ENCODE data around the gene B3GNT7.
"Not testable (repeated sequence)": the region's sequence is repeated elsewhere in the genome, so short reads cannot be mapped to it uniquely, and the experiment has no call there.

Gene B3GNT7

GRCh38 chr2:231386446-231386845 is 9.1 kb upstream of the B3GNT7 start:
- no peak for DNase-seq

DNA sequence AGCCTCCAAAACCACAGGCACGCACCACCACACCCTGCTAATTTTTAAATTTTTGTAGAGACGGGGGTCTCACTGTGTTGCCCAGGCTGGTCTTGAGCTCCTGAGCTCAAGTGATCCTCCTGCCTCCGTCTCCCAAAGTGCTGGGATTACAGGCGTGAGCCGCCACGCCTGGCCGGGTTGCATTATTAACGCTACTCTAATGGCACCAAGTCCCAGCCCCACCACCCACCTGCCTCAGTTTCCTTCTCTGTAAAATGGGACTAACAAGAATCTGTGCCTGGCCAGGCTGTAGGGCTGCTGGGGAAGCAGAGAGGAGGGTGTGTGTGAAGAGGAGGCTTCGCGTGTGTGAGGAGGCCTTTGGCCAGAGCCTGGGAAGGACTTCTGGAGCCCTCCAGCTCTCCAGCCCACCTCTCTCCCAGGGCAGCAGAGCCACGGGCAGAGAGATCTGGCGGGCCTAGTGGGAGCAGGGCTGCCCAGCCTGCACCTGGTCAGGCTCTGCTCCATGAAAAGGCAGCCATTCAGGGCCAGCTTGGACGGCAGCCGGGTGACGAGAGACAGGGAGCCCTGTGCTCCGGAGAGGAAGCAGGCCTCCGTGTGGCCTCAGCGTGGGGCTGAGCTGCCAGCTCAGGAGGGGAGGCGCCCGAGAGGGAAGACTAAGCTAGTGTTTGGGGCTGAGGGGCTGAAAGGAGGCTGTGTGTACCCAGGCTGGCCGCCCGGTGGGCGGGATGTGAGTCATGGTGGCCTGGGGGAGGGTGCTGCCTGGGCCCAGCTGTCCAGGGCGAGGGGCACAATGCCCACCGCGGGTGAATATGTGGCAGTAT is 7.4 kb upstream of the B3GNT7 start:
- DNase-seq: no peak

DNA sequence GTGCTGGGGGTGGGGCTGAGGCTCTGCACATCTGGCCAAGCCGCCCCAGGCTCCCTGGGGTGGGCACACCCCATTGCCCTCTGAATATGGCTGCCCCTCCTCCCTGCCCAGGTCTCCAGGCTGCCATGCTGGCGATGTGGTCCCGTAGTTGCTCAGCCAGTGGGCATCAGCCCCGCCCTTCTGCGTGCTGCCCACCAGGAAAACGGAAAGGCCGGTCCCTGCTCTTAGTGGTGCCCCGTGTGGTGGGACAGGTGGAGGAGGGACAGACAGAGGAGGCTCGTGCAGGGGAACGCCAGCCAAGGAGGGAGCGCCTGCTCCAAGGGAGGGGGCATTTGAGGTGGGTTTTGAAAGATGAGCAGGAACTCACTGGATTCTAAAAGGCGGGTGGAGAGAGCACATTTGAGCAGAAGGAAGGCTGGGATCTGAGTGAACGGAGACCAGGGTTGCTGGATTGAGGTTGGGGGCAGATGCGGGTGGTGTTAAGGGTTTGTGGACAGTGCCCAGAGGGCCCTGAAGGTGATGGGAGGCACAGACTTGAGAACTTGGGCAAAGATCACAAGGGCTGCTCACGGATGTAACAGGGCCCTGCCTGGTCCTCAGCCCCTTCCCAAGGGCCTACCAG is 6.7 kb upstream of the B3GNT7 start:
- DNase-seq: no peak

- DNase-seq: no peak
Measured at GRCh38 chr2:231390667-231391066, 4.8 kb upstream of the B3GNT7 start.

DNA sequence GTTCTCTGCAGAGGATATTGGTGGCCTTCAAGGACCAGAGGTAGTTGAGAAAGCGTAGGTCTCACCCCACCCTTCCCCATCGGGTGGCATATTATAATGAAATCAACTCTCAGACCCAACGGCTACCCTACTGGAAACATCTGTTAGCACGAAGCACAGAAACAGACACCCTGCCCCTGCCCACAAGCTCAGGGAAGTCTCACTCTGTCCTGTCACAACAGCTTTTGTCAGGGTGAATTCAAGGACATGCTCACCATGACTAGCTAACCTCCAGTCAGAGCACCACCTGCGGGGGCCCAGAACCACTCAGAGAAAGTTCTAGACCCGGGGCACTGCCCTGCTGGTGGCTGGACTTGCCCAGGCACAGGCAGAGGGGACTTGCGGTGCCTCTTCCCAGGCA is 3.5 kb upstream of the B3GNT7 start:
- DNase-seq: no peak

- DNase-seq: no peak
Measured at GRCh38 chr2:231392431-231393148, 2.9 kb upstream of the B3GNT7 start.

DNA sequence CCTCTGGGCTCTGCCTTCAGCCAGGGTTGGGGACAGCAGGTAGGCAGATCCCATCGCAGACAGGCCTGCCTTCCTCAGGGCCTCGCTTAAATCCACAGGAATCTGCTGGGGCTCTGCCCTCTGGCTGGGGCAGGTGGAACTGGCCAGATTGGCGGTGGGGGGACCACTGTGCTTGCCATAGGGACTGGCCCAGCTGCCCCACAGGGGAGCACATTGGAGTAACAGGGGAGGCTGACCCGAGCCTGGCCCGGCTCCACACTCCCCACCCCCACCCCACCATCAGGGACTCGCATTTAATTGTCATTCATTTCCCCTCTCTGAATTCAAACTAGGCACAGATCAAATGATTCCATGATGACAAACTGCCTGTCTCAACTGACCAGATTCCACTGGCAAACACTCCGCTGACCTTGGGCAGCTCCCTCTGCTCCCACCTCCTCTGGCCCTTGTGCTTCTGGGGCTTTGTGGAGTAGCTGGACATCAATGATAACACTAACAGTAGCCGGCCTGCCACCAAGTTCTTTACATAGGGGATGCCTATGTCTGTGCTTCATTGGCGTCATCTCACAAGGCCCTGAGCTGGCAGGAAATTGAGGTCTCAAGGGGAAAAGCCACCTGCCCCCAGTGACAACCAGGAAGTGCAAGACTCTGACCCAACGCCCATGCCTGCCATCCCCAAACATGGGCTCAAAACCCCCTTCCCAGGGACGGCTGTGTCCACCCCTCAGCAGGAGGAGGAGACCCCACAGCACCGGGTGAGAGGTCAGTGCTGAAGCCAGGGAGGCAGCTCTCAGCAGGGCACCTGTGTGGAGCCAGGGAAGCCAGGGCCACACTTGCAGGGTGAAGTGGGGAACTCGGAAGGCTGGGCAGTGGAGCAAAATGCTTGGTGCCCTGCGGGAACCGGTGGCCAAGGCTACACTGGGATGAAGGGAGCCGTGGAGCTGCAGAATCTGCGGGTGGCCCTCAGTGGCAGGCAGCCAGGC is 2.1 kb upstream of the B3GNT7 start:
- DNase-seq: no peak

DNA sequence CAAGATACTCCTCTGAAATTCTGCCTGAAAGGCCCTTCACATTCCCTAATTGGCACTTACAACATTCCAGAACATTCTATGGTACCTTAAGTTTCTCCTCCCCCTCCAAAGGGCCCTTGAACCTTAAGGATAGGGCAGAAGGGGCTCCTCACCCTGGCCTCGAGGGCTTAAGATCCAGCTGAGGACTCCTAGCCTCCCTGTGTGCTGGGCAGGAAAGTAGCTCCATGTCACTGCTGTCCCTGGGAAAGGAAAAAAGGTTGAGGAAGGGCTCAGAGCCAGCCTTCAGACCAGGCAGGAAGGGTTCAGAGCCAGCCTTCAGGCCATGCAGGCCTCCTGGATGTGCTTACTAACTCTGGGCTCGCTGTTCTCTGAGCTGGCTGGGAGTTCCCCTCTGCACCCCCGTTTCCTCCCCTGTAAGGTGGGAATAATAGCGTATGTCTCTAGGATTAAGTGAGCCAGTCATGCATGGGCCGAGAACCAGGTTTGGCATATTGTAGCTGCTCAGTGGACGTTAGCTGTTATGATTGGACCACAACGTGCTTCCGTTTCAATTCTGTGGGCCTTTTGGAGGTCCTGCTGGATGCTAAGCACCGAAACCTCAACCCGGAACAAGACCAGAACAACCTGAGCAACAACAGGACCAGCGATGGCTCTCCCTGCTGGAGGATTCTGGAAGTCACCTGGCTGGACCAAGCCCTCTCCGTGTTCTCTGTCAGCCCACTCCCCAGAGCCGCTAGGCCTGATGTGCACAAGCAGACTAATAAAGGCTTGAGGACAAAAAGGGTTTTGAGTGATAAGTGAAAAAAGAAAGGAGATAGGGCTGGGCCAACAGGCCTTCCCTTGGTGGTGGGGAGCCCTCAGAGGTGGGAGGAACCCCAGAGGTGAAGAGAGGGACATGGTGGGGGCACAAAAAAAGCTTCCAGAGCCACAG is 1.0 kb upstream of the B3GNT7 start:
- no peak for DNase-seq

DNA sequence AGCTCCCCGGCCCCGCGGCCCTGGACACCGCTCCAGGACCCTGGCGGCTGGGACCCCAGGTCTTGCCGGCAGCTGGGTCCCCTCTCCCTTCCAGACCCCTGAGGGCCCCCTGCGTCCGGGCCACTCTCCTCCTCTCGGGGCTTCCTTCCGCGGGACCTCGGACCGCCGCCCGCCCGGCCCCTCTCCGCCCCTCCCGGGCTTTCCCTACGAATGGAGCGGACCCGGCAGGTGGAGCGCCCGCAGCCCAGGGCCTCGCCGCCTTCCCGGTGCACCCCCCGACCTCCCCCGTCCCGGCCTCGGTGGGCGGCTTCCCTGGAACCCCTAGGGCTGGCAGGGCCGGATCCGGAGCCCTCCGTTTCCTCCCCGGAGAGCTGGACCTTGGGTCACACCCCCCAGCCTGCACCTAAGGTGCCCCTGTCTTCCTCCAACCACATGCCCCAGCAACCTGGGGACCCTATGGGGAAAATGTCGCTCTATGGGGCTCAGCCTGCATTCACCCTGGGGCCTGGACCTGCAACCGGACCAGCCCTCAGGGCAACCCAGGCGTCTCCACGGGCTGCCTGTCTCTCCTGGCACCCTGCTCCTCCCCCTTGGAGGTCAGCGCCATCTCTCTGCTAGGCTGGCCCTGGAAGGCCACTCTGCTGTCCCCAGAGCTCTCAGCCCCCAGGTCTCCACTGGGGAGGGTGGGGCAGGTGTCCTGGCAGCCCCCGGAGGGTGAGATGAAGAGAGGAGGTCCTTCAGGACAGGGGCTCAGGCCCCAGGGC is 730 bp downstream of the B3GNT7 start:
- no peak for DNase-seq

GRCh38 chr2:231397011-231397927 is 1.8 kb downstream of the B3GNT7 start:
- DNase-seq: no peak

DNA sequence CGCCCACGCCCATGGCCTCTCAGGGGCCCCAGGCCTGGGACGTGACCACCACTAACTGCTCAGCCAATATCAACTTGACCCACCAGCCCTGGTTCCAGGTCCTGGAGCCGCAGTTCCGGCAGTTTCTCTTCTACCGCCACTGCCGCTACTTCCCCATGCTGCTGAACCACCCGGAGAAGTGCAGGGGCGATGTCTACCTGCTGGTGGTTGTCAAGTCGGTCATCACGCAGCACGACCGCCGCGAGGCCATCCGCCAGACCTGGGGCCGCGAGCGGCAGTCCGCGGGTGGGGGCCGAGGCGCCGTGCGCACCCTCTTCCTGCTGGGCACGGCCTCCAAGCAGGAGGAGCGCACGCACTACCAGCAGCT is 2.4 kb downstream of the B3GNT7 start:
- DNase-seq: no peak

- DNase-seq: no peak
Measured at GRCh38 chr2:231398585-231398984, 3.1 kb downstream of the B3GNT7 start.

- DNase-seq: no peak
Measured at GRCh38 chr2:231399046-231399852, 3.7 kb downstream of the B3GNT7 start.

DNA sequence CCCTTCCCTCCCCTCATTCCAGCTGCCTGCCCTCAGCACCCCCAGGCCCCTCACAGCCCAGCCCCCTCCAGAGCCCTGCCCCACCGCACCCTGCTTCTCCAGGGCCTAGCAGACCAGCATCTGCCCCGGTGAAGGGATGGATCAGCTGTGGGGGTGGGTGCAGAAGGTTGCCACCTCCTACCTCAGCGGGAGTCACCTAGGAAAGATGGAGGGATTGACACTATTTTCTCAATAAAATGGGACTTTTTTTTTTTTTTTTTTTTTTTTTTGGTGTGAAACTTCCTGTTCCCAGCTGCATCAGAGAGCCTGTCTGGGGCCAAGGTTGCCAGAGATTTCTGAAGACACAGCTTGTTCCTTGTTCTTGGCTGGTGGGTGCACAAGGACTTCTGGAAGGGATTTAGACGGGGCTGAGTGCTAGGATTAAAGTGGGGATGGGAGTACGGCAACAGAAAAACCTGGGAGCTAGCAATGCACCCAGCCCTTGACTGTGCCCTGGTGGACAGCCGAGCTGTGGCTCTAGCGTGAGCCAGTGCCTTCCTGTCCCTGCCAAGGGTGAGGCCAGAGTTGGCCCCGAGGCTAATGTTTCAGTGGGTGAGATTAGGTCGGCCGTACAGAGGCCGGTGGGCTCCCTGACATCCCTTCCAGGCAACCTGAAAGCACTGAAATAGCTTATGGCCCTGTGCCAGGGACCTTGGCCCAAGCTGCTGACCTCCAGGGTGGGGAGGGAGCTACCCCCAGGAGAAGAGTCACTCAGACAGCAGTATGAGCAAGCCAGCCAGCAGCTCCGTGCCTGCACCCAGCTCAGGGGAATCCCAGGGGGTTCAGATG is 4.6 kb downstream of the B3GNT7 start:
- DNase-seq: peak in 1 of 2 experiments; percentile 47

DNA sequence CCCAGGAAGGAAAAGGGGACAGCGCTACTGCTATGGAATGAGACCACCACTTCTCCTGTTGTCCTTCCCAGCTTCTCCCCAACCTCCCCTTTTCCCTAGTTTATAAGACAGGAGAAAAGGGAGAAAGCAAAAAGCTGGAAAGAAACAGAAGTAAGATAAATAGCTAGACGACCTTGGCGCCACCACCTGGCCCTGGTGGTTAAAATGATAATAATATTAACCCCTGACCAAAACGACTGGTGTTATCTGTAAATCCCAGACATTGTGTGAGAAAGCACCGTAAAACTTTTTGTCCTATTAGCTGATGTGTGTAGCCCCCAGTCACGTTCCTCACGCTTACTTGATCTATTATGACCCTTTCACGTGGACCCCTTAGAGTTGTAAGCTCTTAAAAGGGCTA is 5.2 kb downstream of the B3GNT7 start:
- DNase-seq: not testable (repeated sequence)

DNA sequence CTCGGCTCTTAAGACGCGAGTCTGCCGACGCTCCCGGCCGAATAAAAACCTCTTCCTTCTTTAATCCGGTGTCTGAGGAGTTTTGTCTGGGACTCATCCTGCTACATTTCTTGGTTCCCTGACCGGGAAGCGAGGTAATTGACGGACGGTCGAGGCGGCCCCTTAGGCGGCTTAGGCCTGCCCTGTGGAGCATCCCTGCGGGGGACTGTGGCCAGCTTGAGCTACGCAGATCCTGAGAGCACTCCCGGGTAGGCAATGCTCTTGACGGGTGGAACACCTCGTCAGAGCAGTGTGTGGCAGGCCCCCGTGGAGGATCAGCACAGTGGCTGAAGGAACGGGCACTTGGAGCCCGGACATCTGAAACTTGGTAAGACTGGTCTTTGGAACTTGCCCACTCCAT is 5.6 kb downstream of the B3GNT7 start:
- not testable (repeated sequence) for DNase-seq

DNA sequence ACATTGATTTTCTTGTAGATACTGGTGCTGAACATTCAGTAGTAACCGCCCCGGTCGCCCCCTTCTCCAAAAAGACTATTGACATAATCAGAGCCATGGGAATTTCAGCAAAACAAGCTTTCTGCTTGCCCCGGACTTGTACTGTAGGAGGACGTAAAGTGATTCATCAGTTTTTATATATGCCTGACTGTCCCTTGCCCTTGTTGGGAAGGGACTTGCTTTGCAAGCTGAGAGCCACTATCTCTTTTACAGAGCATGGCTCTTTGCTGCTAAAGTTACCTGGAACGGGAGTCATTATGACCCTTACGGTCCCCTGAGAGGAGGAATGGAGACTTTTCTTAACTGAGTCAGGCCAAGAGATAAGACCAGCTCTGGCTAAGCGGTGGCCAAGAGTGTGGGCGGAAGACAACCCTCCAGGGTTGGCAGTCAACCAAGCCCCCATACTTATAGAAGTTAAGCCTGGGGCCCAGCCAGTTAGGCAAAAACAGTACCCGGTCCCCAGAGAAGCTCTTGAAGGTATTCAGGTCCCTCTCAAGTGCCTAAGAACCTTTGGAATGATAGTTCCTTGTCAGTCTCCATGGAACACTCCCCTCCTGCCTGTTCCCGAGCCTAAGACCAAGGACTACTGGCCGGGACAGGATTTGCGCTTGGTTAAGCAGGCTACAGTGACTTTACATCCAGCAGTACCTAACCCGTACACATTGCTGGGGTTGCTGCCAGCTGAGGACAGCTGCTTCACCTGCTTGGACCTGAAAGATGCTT is 8.1 kb downstream of the B3GNT7 start:
- not testable (repeated sequence) for DNase-seq
